GM12865 (cell line): ENCODE measurements around the gene SLC25A46.
"Not testable (repeated sequence)": the region's sequence is repeated elsewhere in the genome, so short reads cannot be mapped to it uniquely, and the experiment has no call there.

ENCODE experiments used
- DNase-seq: peaks from one replicate; pipeline ENCODE4 v3.0.0; 2010; ENCODE audit warnings: low read depth
- H3K4me3 ChIP-seq: 2 replicates; pipeline ENCODE4 v1.5.1; 2011; ENCODE audit warnings: mild to moderate bottlenecking, low read depth, low read length, control low read depth
- CTCF ChIP-seq: IDR thresholded peaks from 2 replicates; pipeline ENCODE4 v1.5.1; 2011; ENCODE audit warnings: low read length, control low read depth, low read depth, inconsistent platforms; ENCODE audit not compliant: insufficient read depth; ENCODE audit errors: missing control alignments

The SLC25A46 gene

GRCh38 chr5:110785356-110785755 is 46.5 kb downstream of the SLC25A46 start:
- DNase-seq = no peak
- no peak for TF ChIP-seq CTCF
- H3K4me3 ChIP-seq = no peak overlapping the region

GRCh38 chr5:110788006-110788405 is 49.2 kb downstream of the SLC25A46 start:
- H3K4me3 ChIP-seq, DNase-seq: not testable (repeated sequence)

GRCh38 chr5:110790673-110791072 is 51.9 kb downstream of the SLC25A46 start:
- no peak for TF ChIP-seq CTCF
- H3K4me3 ChIP-seq = no peak overlapping the region

GRCh38 chr5:110802998-110803397 is 64.2 kb downstream of the SLC25A46 start:
- no peak for DNase-seq
- no peak for TF ChIP-seq CTCF
- H3K4me3 ChIP-seq = no peak overlapping the region

More at GRCh38 chr5:110790673-110791072, 51.9 kb downstream of the SLC25A46 start:
- DNase-seq = no peak

GRCh38 chr5:110803467-110804326 is 64.9 kb downstream of the SLC25A46 start:
- no peak overlapping the region for H3K4me3 ChIP-seq
- TF ChIP-seq CTCF = no peak
- DNase-seq = no peak

GRCh38 chr5:110807169-110807568 is 68.4 kb downstream of the SLC25A46 start:
- no peak overlapping the region for H3K4me3 ChIP-seq

GRCh38 chr5:110809006-110809405 is 70.2 kb downstream of the SLC25A46 start:
- no peak for TF ChIP-seq CTCF
- H3K4me3 ChIP-seq = no peak overlapping the region

More at GRCh38 chr5:110807169-110807568, 68.4 kb downstream of the SLC25A46 start:
- TF ChIP-seq CTCF = no peak
- DNase-seq = no peak

More at GRCh38 chr5:110809006-110809405, 70.2 kb downstream of the SLC25A46 start:
- DNase-seq = no peak
